Chondrocyte (in vitro differentiated cells): ENCODE results near the gene LRRC2. TPM values are rescaled to one million over a fixed set of nuclear protein-coding genes. Genes with fewer than 3 reads are reported as not detected.
"Not testable (repeated sequence)": the region's sequence is repeated elsewhere in the genome, so short reads cannot be mapped to it uniquely, and the experiment has no call there.

ENCODE experiments used
- DNase-seq: peaks from one replicate; pipeline ENCODE4 v3.0.0; 2021; ENCODE audit warnings: mixed read lengths, low spot score
- H3K27ac Mint-ChIP-seq: one replicate; pipeline ENCODE4 v1.8.0; 2021; ENCODE audit warnings: mild to moderate bottlenecking, moderate library complexity, mixed read lengths; ENCODE audit not compliant: unreplicated experiment
- H3K27me3 Mint-ChIP-seq: 2 replicates; pipeline ENCODE4 v1.8.0; 2021; ENCODE audit warnings: low read depth, mixed read lengths
- H3K36me3 Mint-ChIP-seq: 2 replicates; pipeline ENCODE4 v1.8.0; 2021; ENCODE audit warnings: low read depth, mixed read lengths
- H3K4me1 Mint-ChIP-seq: 2 replicates; pipeline ENCODE4 v1.8.0; 2021; ENCODE audit warnings: low read depth, mild to moderate bottlenecking, mixed read lengths
- H3K4me3 Mint-ChIP-seq: one replicate; pipeline ENCODE4 v1.8.0; 2021; ENCODE audit warnings: mild to moderate bottlenecking, moderate library complexity, mixed read lengths; ENCODE audit not compliant: unreplicated experiment
- H3K9me3 Mint-ChIP-seq: 2 replicates; pipeline ENCODE4 v1.8.0; 2021; ENCODE audit warnings: low read depth, mixed read lengths
- CTCF ChIP-seq: fragments of 200-600 bp; sonication (generic); IDR thresholded peaks from 2 replicates; pipeline ENCODE4 v1.5.0; 2021; ENCODE audit warnings: antibody characterized with exemption, mild to moderate bottlenecking, moderate library complexity
- total RNA-seq: library from RNA; stranded (reverse); gene quantifications from 3 replicates; pipeline ENCODE4 v1.2.1, GENCODE V29; 2021

The LRRC2 gene
- total RNA-seq, 1 donor from 2014 or later, result 1.9 TPM

- Mint-ChIP-seq H3K36me3 (no peaks in the 10 kb centered on the region), H3K27me3 (peaks cover 2% of the 10 kb centered on the region), H3K4me1 (peaks cover 20% of the 10 kb centered on the region), H3K4me3 (no peak overlapping the region), H3K27ac (no peak overlapping the region), H3K9me3 (no peaks in the 10 kb centered on the region)
- peak; percentile 25 for DNase-seq
- no peak for TF ChIP-seq CTCF
These were observed 26.6 kb downstream of the LRRC2 start for GRCh38 chr3:46539443-46540005.

GRCh38 chr3:46538803-46539442 is 27.2 kb downstream of the LRRC2 start:
- Mint-ChIP-seq H3K36me3 (no peaks in the 10 kb centered on the region), H3K27ac (no peak overlapping the region), H3K9me3 (no peaks in the 10 kb centered on the region), H3K27me3 (peaks cover 3% of the 10 kb centered on the region), H3K4me3 (no peak overlapping the region), H3K4me1 (peaks cover 20% of the 10 kb centered on the region)
- no peak for TF ChIP-seq CTCF
- DNase-seq, result no peak

- not testable (repeated sequence) for H3K36me3 Mint-ChIP-seq, DNase-seq, H3K27me3 Mint-ChIP-seq, H3K27ac Mint-ChIP-seq, H3K9me3 Mint-ChIP-seq, H3K4me3 Mint-ChIP-seq
- peaks cover 20% of the 10 kb centered on the region for H3K4me1 Mint-ChIP-seq
These were observed 27.7 kb downstream of the LRRC2 start for GRCh38 chr3:46538425-46538802.

- Mint-ChIP-seq H3K27ac (no peak overlapping the region), H3K4me1 (peaks cover 17% of the 10 kb centered on the region), H3K9me3 (no peaks in the 10 kb centered on the region), H3K4me3 (no peak overlapping the region), H3K27me3 (peaks cover 3% of the 10 kb centered on the region), H3K36me3 (no peaks in the 10 kb centered on the region)
- no peak for TF ChIP-seq CTCF
- peak; percentile 28 for DNase-seq
These were observed 28.3 kb downstream of the LRRC2 start for GRCh38 chr3:46537779-46538178.

- DNase-seq, result no peak
- H3K4me3 Mint-ChIP-seq, result no peak overlapping the region
- H3K27ac Mint-ChIP-seq, result no peak overlapping the region
- peaks cover 3% of the 10 kb centered on the region for H3K27me3 Mint-ChIP-seq
- H3K9me3 Mint-ChIP-seq, result no peaks in the 10 kb centered on the region
- H3K36me3 Mint-ChIP-seq, result no peaks in the 10 kb centered on the region
- TF ChIP-seq CTCF, result no peak
- peaks cover 12% of the 10 kb centered on the region for H3K4me1 Mint-ChIP-seq
These were observed 28.8 kb downstream of the LRRC2 start for GRCh38 chr3:46537316-46537715.

- H3K4me3 Mint-ChIP-seq, result no peak overlapping the region
- no peak for DNase-seq
- no peaks in the 10 kb centered on the region for H3K36me3 Mint-ChIP-seq
- H3K27ac Mint-ChIP-seq, result no peak overlapping the region
- H3K27me3 Mint-ChIP-seq, result peaks cover 3% of the 10 kb centered on the region
- H3K4me1 Mint-ChIP-seq, result peaks cover 10% of the 10 kb centered on the region
- TF ChIP-seq CTCF, result no peak
- H3K9me3 Mint-ChIP-seq, result no peaks in the 10 kb centered on the region
These were observed 29.3 kb downstream of the LRRC2 start for GRCh38 chr3:46536758-46537157.
